ENCODE data around the gene ZMAT3. TPM values are rescaled to one million over a fixed set of nuclear protein-coding genes. Genes with fewer than 3 reads are reported as not detected.

The ZMAT3 gene
- total and polyA plus RNA-seq, 4 donors = 1.9 to 5.4 (median 2.8) TPM

- WGBS = 86% methylated on average over 7 of the region's 7 CpGs
- no peaks in the 10 kb centered on the region for H3K9me3 ChIP-seq (ENCODE audit: control insufficient read depth in 4 of 4, low read length in 3 of 4)
- H3K9ac ChIP-seq (ENCODE audit: low read depth in 1 of 2, low read length in 2 of 2) = no peak overlapping the region
- H3K4me3 ChIP-seq (ENCODE audit: low read depth in 1 of 3, low read length in 3 of 3) = no peak overlapping the region
- H3K27me3 ChIP-seq (ENCODE audit: control insufficient read depth in 4 of 4, insufficient read depth in 4 of 4, low read length in 3 of 4) = no peaks in the 10 kb centered on the region
- DNase-seq (ENCODE audit: low spot score) = no peak
- H3K36me3 ChIP-seq (ENCODE audit: control insufficient read depth in 4 of 4, insufficient read depth in 3 of 4, low read depth in 1 of 4, low read length in 3 of 4) = peaks cover 0 to 3% (median 2%) of the 10 kb centered on the region in 4 donors
- no peak for TF ChIP-seq NR2F2 (IDR thresholded peaks at IDR 0.05)
- TF ChIP-seq JUND (IDR thresholded peaks at IDR 0.05) = no peak
- no peak for TF ChIP-seq REST (IDR thresholded peaks at IDR 0.05)
- TF ChIP-seq RAD21 (IDR thresholded peaks at IDR 0.05) = no peak
- TF ChIP-seq TAF1 (conservative IDR thresholded peaks at IDR 0.05) = no peak
- TF ChIP-seq YY1 (IDR thresholded peaks at IDR 0.05) = no peak
- TF ChIP-seq HNF4G (IDR thresholded peaks at IDR 0.05) = no peak
- no peaks in the 10 kb centered on the region for H3K4me1 ChIP-seq (ENCODE audit: control insufficient read depth in 4 of 4, insufficient read depth in 4 of 4, low read length in 3 of 4)
- no peak overlapping the region for H3K27ac ChIP-seq (ENCODE audit: low read depth in 1 of 2, low read length in 2 of 2)
Observed at GRCh38 chr3:179027326-179027900, 44.2 kb downstream of the ZMAT3 start.

GRCh38 chr3:179026636-179027035, 45.0 kb downstream of the ZMAT3 start:
- H3K27ac ChIP-seq (ENCODE audit: low read depth in 1 of 2, low read length in 2 of 2) = no peak overlapping the region
- 93% methylated on average over 2 of the region's 2 CpGs for WGBS
- no peak for TF ChIP-seq HNF4G (IDR thresholded peaks at IDR 0.05)
- TF ChIP-seq GABPA (IDR thresholded peaks at IDR 0.05 in 1 of 2, conservative IDR thresholded peaks at IDR 0.05 in 1 of 2) = no peak
- no peak for TF ChIP-seq FOXA1 (IDR thresholded peaks at IDR 0.05)
- no peak for TF ChIP-seq FOXA2 (IDR thresholded peaks at IDR 0.05)
- no peak for TF ChIP-seq REST (IDR thresholded peaks at IDR 0.05)
- TF ChIP-seq EGR1 (IDR thresholded peaks at IDR 0.05; ENCODE audit: low read depth in 2 of 2) = no peak
- TF ChIP-seq YY1 (IDR thresholded peaks at IDR 0.05) = no peak
- TF ChIP-seq NR2F2 (IDR thresholded peaks at IDR 0.05) = no peak
- TF ChIP-seq MAX (IDR thresholded peaks at IDR 0.05) = no peak
- TF ChIP-seq SP1 (IDR thresholded peaks at IDR 0.05) = no peak
- TF ChIP-seq HNF4A (conservative IDR thresholded peaks at IDR 0.05) = no peak
- H3K4me1 ChIP-seq (ENCODE audit: control insufficient read depth in 4 of 4, insufficient read depth in 4 of 4, low read length in 3 of 4) = no peaks in the 10 kb centered on the region
- no peaks in the 10 kb centered on the region for H3K27me3 ChIP-seq (ENCODE audit: control insufficient read depth in 4 of 4, insufficient read depth in 4 of 4, low read length in 3 of 4)
- no peak for DNase-seq (ENCODE audit: low spot score)
- no peak overlapping the region for H3K4me3 ChIP-seq (ENCODE audit: low read depth in 1 of 3, low read length in 3 of 3)
- H3K36me3 ChIP-seq (ENCODE audit: control insufficient read depth in 4 of 4, insufficient read depth in 3 of 4, low read depth in 1 of 4, low read length in 3 of 4) = peaks cover 0 to 3% (median 2%) of the 10 kb centered on the region in 4 donors
- H3K9me3 ChIP-seq (ENCODE audit: control insufficient read depth in 4 of 4, low read length in 3 of 4) = no peaks in the 10 kb centered on the region
- no peak overlapping the region for H3K9ac ChIP-seq (ENCODE audit: low read depth in 1 of 2, low read length in 2 of 2)

All from liver (tissue), 9 donors.